Esophagus muscularis mucosa (tissue), 4 donors: ENCODE results near the gene SLC16A5. TPM values are rescaled to one million over a fixed set of nuclear protein-coding genes. Genes with fewer than 3 reads are reported as not detected.

Experiments
- DNase-seq: peaks from one replicate; pipeline ENCODE4 v3.0.0-alpha.2; 2017; ENCODE audit errors: extremely low spot score
- H3K27ac ChIP-seq, 4 donors: fragments of 200-600 bp; sonication (generic); replicated peaks in 1 of 4; 1 replicate in 3 of 4; 2 replicates in 1 of 4; pipeline ENCODE4 v1.5.1; 2016 to 2019; ENCODE audit warnings: mild to moderate bottlenecking in 1 of 4
- H3K27me3 ChIP-seq, 4 donors: fragments of 200-600 bp; sonication (generic); one replicate each; pipeline versions ENCODE4 v1.5.1 to v1.6.0; 2016 to 2019
- H3K36me3 ChIP-seq, 4 donors: fragments of 200-600 bp; sonication (generic); one replicate each; pipeline ENCODE4 v1.5.1; 2016 to 2019
- H3K4me1 ChIP-seq, 4 donors: fragments of 200-600 bp; sonication (generic); one replicate each; pipeline ENCODE4 v1.5.1; 2016 to 2019
- H3K4me3 ChIP-seq, 4 donors: fragments of 200-600 bp; sonication (generic); 1 replicate in 2 of 4; 2 replicates in 2 of 4; pipeline ENCODE4 v1.5.1; 2016 to 2019; ENCODE audit warnings: mild to moderate bottlenecking in 4 of 4, moderate library complexity in 1 of 4
- H3K9me3 ChIP-seq, 4 donors: fragments of 200-600 bp; sonication (generic); 1 replicate in 3 of 4; 2 replicates in 1 of 4; pipeline ENCODE4 v1.5.1; 2016 to 2019
- CTCF ChIP-seq, 3 experiments: fragments of 200-600 bp in 2 of 3; fragments of 450-650 bp in 1 of 3; sonication (generic) in 2 of 3; IDR thresholded peaks; one replicate each; pipeline ENCODE4 v1.5.1; 2017 to 2019; ENCODE audit warnings: antibody characterized with exemption in 3 of 3, mild to moderate bottlenecking in 2 of 3, moderate library complexity in 1 of 3
- EP300 ChIP-seq: sonication (generic); formaldehyde crosslinking; IDR thresholded peaks from one replicate; pipeline ENCODE4 v1.6.1; 2017; ENCODE audit warnings: antibody characterized with exemption
- POLR2A ChIP-seq: fragments of 450-650 bp; IDR thresholded peaks from one replicate; pipeline ENCODE4 v1.6.1; 2017; ENCODE audit warnings: antibody characterized with exemption, moderate library complexity, mild to moderate bottlenecking, low read depth
- POLR2AphosphoS5 ChIP-seq, 2 donors: sonication (generic); formaldehyde crosslinking; IDR thresholded peaks; one replicate each; pipeline ENCODE4 v1.6.1; 2017; ENCODE audit warnings: antibody characterized with exemption in 2 of 2
- WGBS: methylation state at CpG from one replicate; pipeline ENCODE4 v1.1.5; 2018; 5-methylcytosine and 5-hydroxymethylcytosine counted together
- intact Hi-C: fragments of 100-400 bp; cut with DNase I; formaldehyde crosslinking; loops from one replicate; pipeline ENCODE4 v1.15.1; 2023
- total RNA-seq, 4 donors: library from RNA; depleted of rRNA; stranded (reverse); fragments of >200 nt; gene quantifications; one replicate each; pipeline versions ENCODE4 v1.1.0 to v1.2.1, GENCODE V29; 2016

The SLC16A5 gene
- total RNA-seq, 4 donors from 2014 or later = 3.8 to 9.7 (median 7.6) TPM

GRCh38 chr17:75064460-75064859 is 23.3 kb upstream of the SLC16A5 start:
- WGBS = 82% methylated on average over 8 of the region's 8 CpGs
- H3K36me3 ChIP-seq = peaks cover 38 to 55% (median 49%) of the 10 kb centered on the region in 4 donors
- no peak for TF ChIP-seq POLR2A
- no peak for TF ChIP-seq CTCF (IDR thresholded peaks at IDR 0.05)
- TF ChIP-seq POLR2AphosphoS5 (IDR thresholded peaks at IDR 0.05) = no peak
- TF ChIP-seq EP300 = no peak
- no peak overlapping the region for H3K27ac ChIP-seq
- H3K9me3 ChIP-seq = no peaks in the 10 kb centered on the region
- intact Hi-C loops = loop anchor here (5.0 kb wide), 1 partner anchor 138 kb away; no protein-coding TSS in a partner anchor
- DNase-seq = no peak
- H3K27me3 ChIP-seq = no peaks in the 10 kb centered on the region
- H3K4me1 ChIP-seq = peaks cover 10 to 14% (median 12%) of the 10 kb centered on the region in 4 donors
- no peak overlapping the region for H3K4me3 ChIP-seq

GRCh38 chr17:75064867-75065561 is 22.7 kb upstream of the SLC16A5 start:
- no peaks in the 10 kb centered on the region for H3K27me3 ChIP-seq
- H3K4me1 ChIP-seq = peaks cover 6 to 9% (median 7%) of the 10 kb centered on the region in 4 donors
- peaks cover 38 to 55% (median 46%) of the 10 kb centered on the region in 4 donors for H3K36me3 ChIP-seq
- H3K9me3 ChIP-seq = no peaks in the 10 kb centered on the region
- H3K27ac ChIP-seq = no peak overlapping the region
- H3K4me3 ChIP-seq = no peak overlapping the region
- intact Hi-C loops = loop anchor here (5.0 kb wide), 1 partner anchor 137 kb away; no protein-coding TSS in a partner anchor
- TF ChIP-seq POLR2AphosphoS5 (IDR thresholded peaks at IDR 0.05) (no peak), POLR2A (no peak)
- DNase-seq = no peak
- 95% methylated on average over 17 of the region's 18 CpGs for WGBS

GRCh38 chr17:75065562-75066151 is 22.1 kb upstream of the SLC16A5 start:
- no peaks in the 10 kb centered on the region for H3K27me3 ChIP-seq
- intact Hi-C loops = no loop called here
- no peak for TF ChIP-seq CTCF (IDR thresholded peaks at IDR 0.05)
- TF ChIP-seq EP300 = no peak
- no peak for TF ChIP-seq POLR2A
- no peak for TF ChIP-seq POLR2AphosphoS5 (IDR thresholded peaks at IDR 0.05)
- peaks cover 38 to 50% (median 42%) of the 10 kb centered on the region in 4 donors for H3K36me3 ChIP-seq
- no peaks in the 10 kb centered on the region for H3K9me3 ChIP-seq
- DNase-seq = no peak
- no peak overlapping the region for H3K27ac ChIP-seq
- 70% methylated on average over 2 of the region's 6 CpGs for WGBS
- H3K4me3 ChIP-seq = no peak overlapping the region
- H3K4me1 ChIP-seq = peaks cover under 1 to 2% (median under 1%) of the 10 kb centered on the region in 4 donors

- Histone ChIP-seq H3K9me3 (no peaks in the 10 kb centered on the region), H3K4me1 (no peaks in the 10 kb centered on the region), H3K4me3 (no peak overlapping the region), H3K27me3 (no peaks in the 10 kb centered on the region), H3K27ac (no peak overlapping the region), H3K36me3 (peaks cover 19 to 28% (median 24%) of the 10 kb centered on the region in 4 donors)
- WGBS = 65% methylated on average over 4 of the region's 4 CpGs
- intact Hi-C loops = no loop called here
- no peak for DNase-seq
- TF ChIP-seq EP300 (no peak), CTCF (IDR thresholded peaks at IDR 0.05) (no peak), POLR2AphosphoS5 (IDR thresholded peaks at IDR 0.05) (no peak), POLR2A (no peak)
Observed at GRCh38 chr17:75067856-75068255, 19.9 kb upstream of the SLC16A5 start.

- Histone ChIP-seq H3K4me3 (no peak overlapping the region), H3K4me1 (peaks cover 0 to 5% (median 1%) of the 10 kb centered on the region in 4 donors), H3K36me3 (peaks cover 12 to 19% (median 16%) of the 10 kb centered on the region in 4 donors), H3K27me3 (no peaks in the 10 kb centered on the region), H3K27ac (no peak overlapping the region), H3K9me3 (no peaks in the 10 kb centered on the region)
- TF ChIP-seq EP300 (no peak), POLR2AphosphoS5 (IDR thresholded peaks at IDR 0.05) (no peak), CTCF (IDR thresholded peaks at IDR 0.05) (no peak), POLR2A (no peak)
- intact Hi-C loops = no loop called here
- WGBS = 84% methylated on average over 8 of the region's 8 CpGs
- no peak for DNase-seq
Observed at GRCh38 chr17:75068750-75069149, 19.0 kb upstream of the SLC16A5 start.
